Measurements from ENCODE around the gene SPDYE16.
"Not testable (repeated sequence)": the region's sequence is repeated elsewhere in the genome, so short reads cannot be mapped to it uniquely, and the experiment has no call there.

GRCh38 chr7:76549025-76549854, 6.1 kb upstream of the SPDYE16 start:
- TF ChIP-seq CTCF (IDR thresholded peaks at IDR 0.05; ENCODE audit: low read depth, low read length, poor library complexity, severe bottlenecking); EZH2phosphoT487 (IDR thresholded peaks at IDR 0.05; ENCODE audit: borderline replicate concordance, low read length): not testable (repeated sequence)
